Measurements from ENCODE around the gene HEATR1. TPM values are rescaled to one million over a fixed set of nuclear protein-coding genes. Genes with fewer than 3 reads are reported as not detected.

The HEATR1 gene
- total RNA-seq, 1 experiment from 2014 or later, result 73.0 TPM

- DNase-seq (ENCODE audit: low spot score) (no peak), ATAC-seq (no peak)
- no peak overlapping the region for H3K4me3 Mint-ChIP-seq
- ChIA-PET CTCF (interaction anchor here (1.5 kb wide), 1 partner anchor 115 kb away, joined by 4 read pairs; no protein-coding TSS in a partner anchor), POLR2A (no interaction called here)
- H3K27ac Mint-ChIP-seq, result no peak overlapping the region
- H3K36me3 Mint-ChIP-seq, result no peaks in the 10 kb centered on the region
- H3K27me3 Mint-ChIP-seq (ENCODE audit: low read depth), result no peaks in the 10 kb centered on the region
- H3K9me3 Mint-ChIP-seq, result no peaks in the 10 kb centered on the region
- H3K4me1 Mint-ChIP-seq, result no peaks in the 10 kb centered on the region
- no peak for TF ChIP-seq HMGXB4 (CRISPR knock-in tag; IDR thresholded peaks at IDR 0.05)
- TF ChIP-seq ZNF121 (CRISPR knock-in tag; IDR thresholded peaks at IDR 0.05), result no peak
- no peak for TF ChIP-seq E2F4 (CRISPR knock-in tag; IDR thresholded peaks at IDR 0.05; ENCODE audit: borderline replicate concordance, low read depth)
- no peak for TF ChIP-seq CREM (CRISPR knock-in tag; IDR thresholded peaks at IDR 0.05)
- TF ChIP-seq ATF1 (CRISPR knock-in tag; IDR thresholded peaks at IDR 0.05), result no peak
- no peak for TF ChIP-seq ZNF232 (CRISPR knock-in tag; IDR thresholded peaks at IDR 0.05)
- TF ChIP-seq ZNF671 (CRISPR knock-in tag; IDR thresholded peaks at IDR 0.05), result no peak
- no peak for TF ChIP-seq MLX (CRISPR knock-in tag; IDR thresholded peaks at IDR 0.05)
- TF ChIP-seq ZBTB43 (CRISPR knock-in tag; IDR thresholded peaks at IDR 0.05), result no peak
- TF ChIP-seq KAT7 (CRISPR knock-in tag; IDR thresholded peaks at IDR 0.05; ENCODE audit: borderline replicate concordance), result no peak
- no peak for TF ChIP-seq GTF2I (CRISPR knock-in tag; conservative IDR thresholded peaks at IDR 0.05)
- no peak for TF ChIP-seq USF1 (CRISPR knock-in tag; IDR thresholded peaks at IDR 0.05)
- no peak for TF ChIP-seq GABPB1 (CRISPR knock-in tag; IDR thresholded peaks at IDR 0.05)
- TF ChIP-seq ETV6 (CRISPR knock-in tag; IDR thresholded peaks at IDR 0.05), result no peak
- TF ChIP-seq OVOL2 (CRISPR knock-in tag; IDR thresholded peaks at IDR 0.05; ENCODE audit: borderline replicate concordance), result no peak
- TF ChIP-seq JUN (CRISPR knock-in tag; IDR thresholded peaks at IDR 0.05), result no peak
- no peak for TF ChIP-seq ZBTB21 (CRISPR knock-in tag; IDR thresholded peaks at IDR 0.05; ENCODE audit: borderline replicate concordance)
Observed at GRCh38 chr1:236638945-236639344, 34.6 kb upstream of the HEATR1 start.

- ChIA-PET POLR2A (interaction anchor here (0.6 kb wide), 1 partner anchor 31 kb away, joined by 3 read pairs; no protein-coding TSS in a partner anchor), CTCF (interaction anchor here (1.0 kb wide), 1 partner anchor 123 kb away, joined by 3 read pairs; no protein-coding TSS in a partner anchor)
- TF ChIP-seq GTF2I (CRISPR knock-in tag; conservative IDR thresholded peaks at IDR 0.05), result no peak
- no peak for TF ChIP-seq NR3C1 (CRISPR knock-in tag; conservative IDR thresholded peaks at IDR 0.05; ENCODE audit: low read depth)
- TF ChIP-seq NR1H2 (CRISPR knock-in tag; IDR thresholded peaks at IDR 0.05), result no peak
- TF ChIP-seq EMX1 (CRISPR knock-in tag; IDR thresholded peaks at IDR 0.05), result no peak
- TF ChIP-seq ZSCAN18 (CRISPR knock-in tag; IDR thresholded peaks at IDR 0.05), result no peak
- TF ChIP-seq SP1 (CRISPR knock-in tag; conservative IDR thresholded peaks at IDR 0.05), result no peak
- no peak for TF ChIP-seq HMGXB4 (CRISPR knock-in tag; IDR thresholded peaks at IDR 0.05)
- no peak for TF ChIP-seq ZNF232 (CRISPR knock-in tag; IDR thresholded peaks at IDR 0.05)
- TF ChIP-seq ZNF532 (CRISPR knock-in tag; IDR thresholded peaks at IDR 0.05; ENCODE audit: borderline replicate concordance), result no peak
Observed at GRCh38 chr1:236636017-236636416, 31.7 kb upstream of the HEATR1 start.

More at GRCh38 chr1:236636017-236636416, 31.7 kb upstream of the HEATR1 start:
- DNase-seq (ENCODE audit: low spot score), result no peak
- Mint-ChIP-seq H3K27ac (no peak overlapping the region), H3K36me3 (no peaks in the 10 kb centered on the region), H3K27me3 (ENCODE audit: low read depth) (no peaks in the 10 kb centered on the region), H3K4me3 (no peak overlapping the region), H3K4me1 (no peaks in the 10 kb centered on the region), H3K9me3 (peaks cover 5% of the 10 kb centered on the region)
- ATAC-seq, result no peak

Measured in WTC11 (cell line).